Endothelial cell of umbilical vein (primary cell): ENCODE data around the gene MYH3.

Experiments
- EZH2 ChIP-seq: IDR thresholded peaks from 2 replicates; pipeline ENCODE4 v1.6.1; 2012; ENCODE audit warnings: borderline replicate concordance, low read depth, mild to moderate bottlenecking, moderate library complexity, low read length, inconsistent platforms; ENCODE audit not compliant: severe bottlenecking
- FOS ChIP-seq: IDR thresholded peaks from 2 replicates; pipeline ENCODE4 v1.6.1; 2011; ENCODE audit warnings: mild to moderate bottlenecking, low read length, moderate library complexity, borderline replicate concordance; ENCODE audit not compliant: insufficient read depth
- GATA2 ChIP-seq: IDR thresholded peaks from 2 replicates; pipeline ENCODE4 v1.7.0; 2011; ENCODE audit warnings: low read depth, mild to moderate bottlenecking, moderate library complexity, mixed read lengths, low read length; ENCODE audit not compliant: insufficient read length, insufficient read depth
- JUN ChIP-seq: IDR thresholded peaks from 2 replicates; pipeline ENCODE4 v1.6.1; 2011; ENCODE audit warnings: borderline replicate concordance, low read depth; ENCODE audit not compliant: insufficient read length, insufficient read depth
- MYC ChIP-seq: IDR thresholded peaks from one replicate; pipeline ENCODE4 v1.6.1; 2011; ENCODE audit warnings: mild to moderate bottlenecking, low read depth, low read length
- POLR2A ChIP-seq: IDR thresholded peaks from 2 replicates; pipeline ENCODE4 v1.6.1; 2012; ENCODE audit warnings: low read depth, mild to moderate bottlenecking, control low read depth, low read length
- POLR2AphosphoS5 ChIP-seq: IDR thresholded peaks from 2 replicates; pipeline ENCODE4 v1.6.1; 2012; ENCODE audit warnings: low read depth, mild to moderate bottlenecking, control low read depth, low read length, moderate library complexity; ENCODE audit not compliant: insufficient read depth
- TF ChIP-seq, protein P1 (sequence below), 2 donors: IDR thresholded peaks; 1 replicate in 1 of 2; 2 replicates in 1 of 2; pipeline ENCODE4 v1.5.1; 2011; ENCODE audit warnings: low read length in 2 of 2, mild to moderate bottlenecking in 2 of 2, moderate library complexity in 2 of 2, control low read depth in 1 of 2, inconsistent platforms in 1 of 2, low read depth in 1 of 2; ENCODE audit not compliant: insufficient read depth in 1 of 2; ENCODE audit errors: extremely low read depth in 1 of 2
- TF ChIP-seq, protein P2 (sequence below): IDR thresholded peaks from 2 replicates; pipeline ENCODE4 v1.6.1; 2011; ENCODE audit not compliant: insufficient read depth, insufficient read length

DNA sequence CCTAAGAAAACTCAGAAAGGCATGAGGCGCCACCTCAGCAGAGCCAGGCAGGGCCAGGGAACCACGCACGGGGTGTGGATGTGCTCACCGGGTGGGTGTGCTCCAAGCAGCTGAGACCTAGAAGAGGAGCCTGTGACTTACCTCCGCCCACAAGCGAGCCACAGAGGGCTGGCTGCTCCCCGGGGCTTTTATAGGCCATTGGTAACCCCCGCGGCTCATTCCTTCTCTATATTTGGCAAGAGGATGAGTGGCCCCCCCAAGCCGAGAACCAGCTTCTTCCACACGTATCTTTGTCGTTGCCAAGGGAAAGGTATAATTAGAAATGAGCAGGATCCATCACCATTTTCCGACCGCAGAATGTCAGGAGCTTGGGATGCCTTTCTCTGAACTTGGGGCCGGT, at the start of gene MYH3:
- TF ChIP-seq MYC (no peak), EZH2 (no peak), POLR2A (no peak), POLR2AphosphoS5 (no peak), JUN (no peak), GATA2 (no peak), FOS (no peak)
- TF ChIP-seq, protein P1, sequence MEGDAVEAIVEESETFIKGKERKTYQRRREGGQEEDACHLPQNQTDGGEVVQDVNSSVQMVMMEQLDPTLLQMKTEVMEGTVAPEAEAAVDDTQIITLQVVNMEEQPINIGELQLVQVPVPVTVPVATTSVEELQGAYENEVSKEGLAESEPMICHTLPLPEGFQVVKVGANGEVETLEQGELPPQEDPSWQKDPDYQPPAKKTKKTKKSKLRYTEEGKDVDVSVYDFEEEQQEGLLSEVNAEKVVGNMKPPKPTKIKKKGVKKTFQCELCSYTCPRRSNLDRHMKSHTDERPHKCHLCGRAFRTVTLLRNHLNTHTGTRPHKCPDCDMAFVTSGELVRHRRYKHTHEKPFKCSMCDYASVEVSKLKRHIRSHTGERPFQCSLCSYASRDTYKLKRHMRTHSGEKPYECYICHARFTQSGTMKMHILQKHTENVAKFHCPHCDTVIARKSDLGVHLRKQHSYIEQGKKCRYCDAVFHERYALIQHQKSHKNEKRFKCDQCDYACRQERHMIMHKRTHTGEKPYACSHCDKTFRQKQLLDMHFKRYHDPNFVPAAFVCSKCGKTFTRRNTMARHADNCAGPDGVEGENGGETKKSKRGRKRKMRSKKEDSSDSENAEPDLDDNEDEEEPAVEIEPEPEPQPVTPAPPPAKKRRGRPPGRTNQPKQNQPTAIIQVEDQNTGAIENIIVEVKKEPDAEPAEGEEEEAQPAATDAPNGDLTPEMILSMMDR (IDR thresholded peaks at IDR 0.05; ENCODE audit: extremely low read depth in 1 of 2, insufficient read depth in 1 of 2, low read depth in 1 of 2, low read length in 2 of 2) = no peak
- TF ChIP-seq, protein P2, sequence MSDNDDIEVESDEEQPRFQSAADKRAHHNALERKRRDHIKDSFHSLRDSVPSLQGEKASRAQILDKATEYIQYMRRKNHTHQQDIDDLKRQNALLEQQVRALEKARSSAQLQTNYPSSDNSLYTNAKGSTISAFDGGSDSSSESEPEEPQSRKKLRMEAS = no peak
